NCI-H2029 (cell line): ENCODE measurements around the gene PFAS.

Experiments
- DNase-seq: peaks from one replicate; lab custom pipeline; 2025; lab: John Stamatoyannopoulos, UW

PFAS gene

GRCh38 chr17:8268550-8269298, 19.6 kb downstream of the PFAS start:
- no peak for DNase-seq

- DNase-seq = no peak
Measured at GRCh38 chr17:8272421-8272820, 23.3 kb downstream of the PFAS start.

DNA sequence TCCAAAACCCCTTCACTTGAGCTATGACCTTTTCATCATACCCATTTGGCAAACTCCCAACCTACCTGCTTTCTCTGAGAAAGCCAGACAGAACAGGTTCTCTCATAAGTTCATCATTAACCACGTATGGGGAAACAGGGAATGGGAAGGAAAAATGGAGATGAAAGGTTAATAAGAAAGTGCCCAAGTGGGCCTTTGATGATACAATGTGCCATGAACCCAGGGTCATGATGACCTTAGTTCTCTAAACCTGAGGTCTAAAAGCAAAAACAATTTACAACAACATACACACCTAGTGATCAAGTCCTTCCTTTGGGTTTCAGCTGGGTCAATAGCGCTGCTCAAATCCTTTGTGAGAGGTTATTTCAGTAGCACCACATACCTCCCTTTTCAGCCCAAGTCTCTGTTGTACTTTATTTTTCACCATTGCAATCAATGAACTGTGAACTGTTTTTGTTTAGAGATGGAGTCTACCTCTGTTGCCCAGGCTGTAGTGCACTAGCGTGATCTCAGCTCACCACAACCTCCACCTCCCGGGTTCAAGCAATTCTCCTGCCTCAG, 24.9 kb downstream of the PFAS start:
- DNase-seq = peak; percentile 12

GRCh38 chr17:8274816-8275215, 25.7 kb downstream of the PFAS start:
- DNase-seq = no peak

DNA sequence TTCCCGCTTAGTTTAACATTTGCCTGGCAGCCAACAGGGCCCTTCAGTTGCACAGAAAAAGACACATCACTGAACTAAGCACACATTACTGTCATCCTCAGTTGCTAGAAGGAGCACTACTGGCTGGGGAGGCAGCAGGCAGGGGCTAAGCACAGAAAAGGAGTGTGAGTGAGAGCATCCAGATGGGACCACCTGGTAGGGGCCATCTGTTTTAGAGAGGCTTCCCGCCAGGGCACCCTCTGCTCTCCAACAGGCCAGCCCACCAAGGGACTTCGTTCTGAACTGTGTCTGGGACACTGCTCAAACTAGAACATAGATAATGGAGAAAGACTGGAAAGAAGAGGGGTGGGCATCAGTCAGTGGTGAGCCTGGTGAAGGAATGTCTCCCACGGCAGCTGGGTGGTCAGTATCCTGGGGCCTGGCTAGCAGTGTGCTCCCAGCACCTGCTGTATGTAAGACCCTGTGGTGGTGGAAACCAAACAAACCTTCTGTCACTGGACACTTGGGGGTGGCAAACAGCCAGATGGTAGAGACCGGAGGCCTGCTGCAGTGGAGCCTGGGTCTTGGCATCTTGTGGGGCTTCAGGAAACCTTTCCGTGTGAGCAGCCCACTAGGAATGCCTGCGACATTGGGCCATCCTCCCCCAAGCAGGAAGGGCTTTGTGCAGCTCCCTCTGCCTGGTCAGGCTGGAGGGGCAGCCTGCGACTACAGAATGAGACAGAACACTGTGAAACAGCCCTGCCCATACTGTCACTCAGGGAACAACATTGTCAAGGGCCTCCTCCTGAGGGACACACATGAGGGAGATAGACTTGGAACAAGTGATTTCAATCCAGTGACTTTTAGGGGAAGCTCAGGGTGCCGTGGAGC, 26.6 kb downstream of the PFAS start:
- DNase-seq = no peak

DNA sequence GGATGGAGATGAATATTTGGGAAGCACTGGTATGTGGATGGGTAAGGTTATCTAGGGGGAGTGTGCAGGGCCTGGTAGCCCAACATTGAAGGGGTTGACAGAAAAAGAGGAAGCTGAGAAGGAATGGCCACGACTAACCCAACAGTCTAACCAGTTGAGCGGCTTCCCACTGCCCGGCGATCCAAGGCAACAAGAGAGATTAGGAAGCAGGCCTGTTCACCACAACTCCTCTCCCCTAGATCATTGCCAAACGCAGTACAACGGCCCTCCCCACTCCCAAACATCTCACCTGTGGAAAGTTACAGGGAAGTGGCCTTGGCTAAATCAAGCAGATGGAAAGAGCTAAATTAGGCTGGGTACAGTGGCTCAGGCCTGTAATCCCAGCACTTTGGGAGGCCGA, 28.2 kb downstream of the PFAS start:
- DNase-seq = no peak

DNA sequence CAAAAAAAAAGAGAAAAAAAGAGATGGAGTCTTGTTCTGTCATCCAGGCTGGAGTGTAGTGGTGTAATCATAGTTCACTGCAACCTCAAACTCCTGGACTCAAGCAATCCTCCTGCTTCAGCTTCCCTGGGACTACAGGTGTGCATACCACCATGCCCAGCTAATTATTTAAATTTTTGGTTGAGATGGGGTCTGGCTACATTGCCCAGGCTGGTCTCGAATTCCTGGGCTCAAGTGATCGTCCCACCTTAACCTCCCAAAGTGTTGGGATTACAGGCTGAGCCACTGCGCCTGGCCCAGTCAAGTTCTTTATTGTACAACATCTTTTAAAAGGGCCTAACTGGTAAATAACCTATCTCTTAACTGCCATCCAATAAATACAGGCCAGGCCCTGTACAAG, 33.3 kb downstream of the PFAS start:
- DNase-seq = no peak

GRCh38 chr17:8283356-8283755, 34.3 kb downstream of the PFAS start:
- DNase-seq = no peak

DNA sequence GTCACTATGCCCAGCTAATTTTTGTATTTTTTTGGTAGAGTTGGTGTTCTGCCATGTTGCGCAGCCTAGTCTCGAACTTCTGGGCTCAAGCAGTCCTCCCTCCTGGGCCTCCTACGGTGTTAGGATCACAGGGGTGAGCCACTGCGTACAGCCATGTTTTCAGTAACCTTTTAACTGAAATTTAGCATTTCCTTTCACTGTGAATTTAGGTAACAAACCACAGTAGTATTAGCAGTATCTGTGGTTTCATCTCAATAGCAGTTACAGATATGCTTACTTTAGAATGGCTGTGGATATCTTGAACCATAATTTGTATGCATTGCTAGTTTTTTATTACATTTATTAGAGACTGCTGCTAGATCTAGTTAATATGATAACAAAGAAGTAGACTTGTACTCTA, 35.0 kb downstream of the PFAS start:
- no peak for DNase-seq

DNA sequence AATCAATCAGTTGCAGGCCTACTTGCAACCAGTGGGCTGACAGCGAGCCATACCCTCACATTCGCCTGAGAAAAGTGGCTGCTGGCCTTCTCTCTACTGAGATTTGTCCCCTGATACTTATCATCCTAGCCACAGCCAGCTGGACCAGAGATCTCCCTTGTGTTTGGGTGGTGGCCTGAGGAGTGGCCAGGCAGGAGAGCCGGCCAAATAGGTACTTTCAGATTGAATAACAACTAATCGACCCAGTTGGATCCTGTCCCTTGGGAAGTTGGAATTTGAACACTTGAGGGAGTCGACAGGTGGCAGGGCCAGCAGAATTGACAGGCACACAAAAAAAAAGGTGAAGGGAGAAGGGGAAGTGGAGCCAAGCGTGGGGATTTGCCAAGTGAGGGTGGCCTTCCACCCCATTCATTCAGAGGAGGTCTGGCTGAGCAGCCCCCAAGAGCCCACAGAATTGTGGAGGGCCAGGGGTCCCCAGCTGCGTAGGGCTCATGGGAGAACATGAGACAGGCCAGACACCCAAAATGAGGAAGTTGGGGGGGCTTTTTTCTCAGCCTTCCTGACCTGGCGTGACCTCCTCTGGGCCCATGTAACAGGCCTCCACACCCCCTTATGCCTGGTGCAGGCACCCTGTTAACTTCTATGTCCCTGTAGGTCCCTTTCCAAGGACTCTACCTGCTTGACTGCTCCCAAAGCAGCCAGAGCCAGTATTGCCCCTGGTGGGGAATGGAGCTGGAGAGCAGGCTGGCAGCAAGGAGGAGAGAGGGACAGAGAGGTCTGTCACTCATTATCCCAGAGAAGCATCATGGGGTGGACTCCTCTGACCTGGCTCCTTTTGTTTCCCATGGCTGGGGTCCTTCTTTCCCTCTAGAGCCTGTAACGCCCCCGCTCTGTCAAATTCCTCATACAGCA, 36.4 kb downstream of the PFAS start:
- DNase-seq = no peak

DNA sequence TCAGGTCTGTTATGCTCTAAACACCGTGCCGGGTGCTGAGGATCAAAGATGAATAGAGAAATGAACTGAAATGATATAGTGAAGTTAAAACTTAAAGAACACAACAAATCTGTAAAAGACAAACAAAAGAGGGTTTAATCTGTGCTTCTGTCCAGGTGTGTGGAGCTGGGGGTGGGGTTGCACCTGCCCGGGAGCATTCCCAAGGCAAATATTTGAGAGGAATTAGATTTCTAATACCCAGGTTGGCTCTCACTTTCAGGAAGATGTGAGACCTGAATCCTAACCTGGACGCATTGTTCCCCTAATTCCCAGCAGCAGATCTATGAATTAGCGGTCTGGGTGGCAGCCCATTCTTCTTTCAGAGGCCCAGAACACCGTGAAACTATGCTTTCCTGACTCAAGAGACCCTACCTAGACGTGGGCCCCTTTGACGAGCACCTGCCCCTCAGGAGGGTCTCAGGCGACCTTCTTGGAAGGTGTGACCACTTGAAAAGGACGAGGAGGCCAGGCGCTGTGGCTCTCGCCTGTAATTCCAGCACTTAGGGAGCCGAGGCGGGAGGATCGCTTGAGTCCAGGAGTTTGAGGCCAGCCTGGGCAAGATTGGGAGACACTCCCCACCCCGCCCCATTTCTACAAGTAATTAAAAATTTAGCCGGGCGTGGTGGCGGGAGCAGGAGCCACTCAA, 38.7 kb downstream of the PFAS start:
- DNase-seq = peak; percentile 37

DNA sequence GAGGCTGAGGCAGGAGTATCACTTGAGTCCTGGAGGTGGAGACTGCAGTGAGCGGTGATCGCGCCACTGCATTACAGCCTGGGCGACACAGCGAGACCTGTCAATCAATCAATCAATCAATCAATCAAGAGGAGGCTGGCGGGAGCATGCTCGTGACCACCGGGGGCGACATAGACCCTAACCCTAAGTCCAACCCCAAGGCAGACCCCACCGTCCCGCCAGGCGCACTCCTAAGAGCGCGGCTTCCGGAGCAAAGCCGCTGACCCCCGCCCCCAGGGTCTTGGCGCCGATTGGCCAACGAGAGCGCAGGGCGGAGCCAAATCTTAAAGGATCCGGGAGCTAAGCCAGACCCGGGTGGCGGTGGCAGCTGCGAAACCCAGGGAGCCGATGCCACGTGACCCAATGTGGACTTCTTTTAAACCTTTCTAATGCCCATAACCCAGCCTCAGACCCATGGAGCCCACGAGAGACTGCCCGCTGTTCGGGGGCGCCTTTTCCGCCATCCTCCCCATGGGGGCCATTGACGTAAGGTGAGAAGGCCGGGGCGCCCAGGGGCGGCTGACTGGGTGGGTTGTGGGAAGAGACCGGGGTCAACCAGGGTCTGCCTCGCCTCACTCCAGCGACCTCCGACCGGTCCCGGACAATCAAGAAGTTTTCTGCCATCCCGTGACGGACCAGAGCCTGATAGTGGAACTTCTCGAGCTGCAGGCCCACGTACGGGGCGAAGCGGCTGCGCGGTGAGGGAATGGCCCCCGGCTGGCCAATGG, 39.4 kb downstream of the PFAS start, which contains the start of gene RANGRF:
Gene RANGRF, plus strand, starts transcription at position 335 of the 767 bp plus-strand sequence. Its CDS starts 119 bp downstream, at position 454.
- DNase-seq = peak; percentile 60

DNA sequence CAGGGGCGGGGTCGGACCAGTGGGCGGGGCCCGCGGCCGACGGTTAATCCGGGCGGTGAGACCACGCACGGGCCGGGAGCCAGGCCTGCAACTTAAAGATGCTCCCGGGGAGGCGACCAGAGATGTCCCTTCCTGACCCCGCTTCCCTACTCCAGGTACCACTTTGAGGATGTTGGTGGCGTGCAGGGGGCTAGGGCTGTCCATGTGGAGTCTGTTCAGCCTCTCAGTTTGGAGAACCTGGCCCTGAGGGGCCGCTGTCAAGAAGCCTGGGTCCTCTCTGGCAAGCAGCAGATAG, 40.0 kb downstream of the PFAS start:
- DNase-seq = no peak

GRCh38 chr17:8290043-8290442, 41.0 kb downstream of the PFAS start:
- DNase-seq = no peak

- no peak for DNase-seq
Measured at GRCh38 chr17:8292639-8293395, 43.7 kb downstream of the PFAS start.

GRCh38 chr17:8294361-8294760, 45.3 kb downstream of the PFAS start:
- DNase-seq = no peak

GRCh38 chr17:8294814-8295316, 45.8 kb downstream of the PFAS start:
- no peak for DNase-seq

GRCh38 chr17:8300226-8300625, 51.1 kb downstream of the PFAS start:
- DNase-seq = no peak

- peak; percentile 12 for DNase-seq
Measured at GRCh38 chr17:8300627-8301242, 51.6 kb downstream of the PFAS start.
